HEK293T (cell line): ENCODE measurements around the gene CHRNB4.
A peak's percentile ranks its signal among the peaks of the same experiment; 100 is the strongest.
"Not testable (repeated sequence)": the region's sequence is repeated elsewhere in the genome, so short reads cannot be mapped to it uniquely, and the experiment has no call there.

Experiments
- CTCF ChIA-PET: fragments of 350-600 bp; formaldehyde crosslinking; extraction: SDS; loops from one replicate; lab custom pipeline; 2021; ENCODE audit warnings: antibody characterized with exemption, inconsistent platforms; lab: Yijun Ruan, JAX
- POLR2A ChIA-PET: fragments of 350-600 bp; formaldehyde crosslinking; extraction: SDS; loops from one replicate; lab custom pipeline; 2020; ENCODE audit warnings: antibody characterized with exemption, inconsistent platforms; lab: Yijun Ruan, JAX
- DNase-seq: peaks from one replicate; pipeline ENCODE4 v3.0.0; 2012; ENCODE audit warnings: mixed read lengths; ENCODE audit errors: extremely low spot score
- ARNT ChIP-seq: fragments of 450-650 bp; IDR thresholded peaks from 2 replicates; pipeline ENCODE4 v1.6.1; 2017; ENCODE audit warnings: mild to moderate bottlenecking
- BHLHE40 ChIP-seq: fragments of 450-650 bp; IDR thresholded peaks from 2 replicates; pipeline ENCODE4 v1.6.1; 2016; ENCODE audit warnings: mild to moderate bottlenecking, moderate library complexity, borderline replicate concordance
- CTBP1 ChIP-seq: fragments of 450-650 bp; IDR thresholded peaks from 2 replicates; pipeline ENCODE4 v1.6.1; 2016; ENCODE audit warnings: borderline replicate concordance
- ELF4 ChIP-seq: fragments of 450-650 bp; IDR thresholded peaks from 2 replicates; pipeline ENCODE4 v1.6.1; 2017; ENCODE audit warnings: antibody characterized with exemption
- FOXA1 ChIP-seq: fragments of 450-650 bp; IDR thresholded peaks from 2 replicates; pipeline ENCODE4 v1.6.1; 2016; ENCODE audit warnings: mild to moderate bottlenecking
- FOXK2 ChIP-seq: fragments of 450-650 bp; IDR thresholded peaks from 2 replicates; pipeline ENCODE4 v1.6.1; 2016; ENCODE audit warnings: mild to moderate bottlenecking
- FOXM1 ChIP-seq: fragments of 450-650 bp; IDR thresholded peaks from 2 replicates; pipeline ENCODE4 v1.6.1; 2017; ENCODE audit warnings: mild to moderate bottlenecking, borderline replicate concordance
- HDGF ChIP-seq: fragments of 450-650 bp; IDR thresholded peaks from 2 replicates; pipeline ENCODE4 v1.6.1; 2017; ENCODE audit warnings: antibody characterized with exemption, borderline replicate concordance
- L3MBTL2 ChIP-seq: fragments of 450-650 bp; conservative IDR thresholded peaks from 2 replicates; pipeline ENCODE4 v1.6.1; 2016; ENCODE audit warnings: mild to moderate bottlenecking
- LEF1 ChIP-seq: fragments of 450-650 bp; IDR thresholded peaks from 2 replicates; pipeline ENCODE4 v1.6.1; 2017; ENCODE audit warnings: mild to moderate bottlenecking, borderline replicate concordance
- NFRKB ChIP-seq: fragments of 450-650 bp; IDR thresholded peaks from 2 replicates; pipeline ENCODE4 v1.6.1; 2016; ENCODE audit warnings: mild to moderate bottlenecking, moderate library complexity
- PKNOX1 ChIP-seq: fragments of 450-650 bp; IDR thresholded peaks from 2 replicates; pipeline ENCODE4 v1.6.1; 2016
- SP1 ChIP-seq: fragments of 450-650 bp; IDR thresholded peaks from 2 replicates; pipeline ENCODE4 v1.6.1; 2017
- SUZ12 ChIP-seq: fragments of 450-650 bp; IDR thresholded peaks from 2 replicates; pipeline ENCODE4 v1.6.1; 2016; ENCODE audit warnings: mild to moderate bottlenecking
- TARDBP ChIP-seq: fragments of 450-650 bp; IDR thresholded peaks from 2 replicates; pipeline ENCODE4 v1.6.1; 2016
- ZNF384 ChIP-seq: fragments of 450-650 bp; IDR thresholded peaks from 2 replicates; pipeline ENCODE4 v1.6.1; 2016

CHRNB4 gene

GRCh38 chr15:78641102-78641748, at the start of gene CHRNB4:
Gene CHRNB4, minus strand, starts transcription at chr15:78641210. Its CDS starts 77 bp downstream, at chr15:78641133.
- ChIA-PET CTCF (interaction anchor here (1.3 kb wide), 1 partner anchor 114 kb away, joined by 3 read pairs; no protein-coding TSS in a partner anchor), POLR2A (no interaction called here)

GRCh38 chr15:78689626-78690025, 48.6 kb upstream of the CHRNB4 start:
- no peak for DNase-seq
- CTCF ChIA-PET: interaction anchor here (0.6 to 2.5 kb wide), 2 partner anchors 43 to 51 kb away, joined by 5 to 14 read pairs; no protein-coding TSS in a partner anchor
- POLR2A ChIA-PET: no interaction called here
- TF ChIP-seq BHLHE40: no peak
- no peak for TF ChIP-seq L3MBTL2
- TF ChIP-seq SUZ12: no peak
- TF ChIP-seq FOXM1: no peak
- TF ChIP-seq CTBP1: no peak
- TF ChIP-seq HDGF: no peak
- TF ChIP-seq SP1: no peak
- TF ChIP-seq TARDBP: no peak

More at GRCh38 chr15:78641102-78641748, at the start of gene CHRNB4:
- TF ChIP-seq L3MBTL2 (peak; percentile 75), SUZ12 (no peak), NFRKB (no peak), ARNT (no peak)
- peak; percentile 49 for DNase-seq

- ChIA-PET POLR2A (interaction anchor here (1.2 kb wide), 1 partner anchor 303 kb away, joined by 3 read pairs; no protein-coding TSS in a partner anchor), CTCF (no interaction called here)
- TF ChIP-seq ARNT (no peak), FOXK2 (no peak), BHLHE40 (no peak), NFRKB (no peak), L3MBTL2 (no peak), CTBP1 (no peak), SP1 (no peak), ELF4 (no peak), PKNOX1 (no peak), FOXM1 (no peak), HDGF (no peak), LEF1 (no peak), TARDBP (no peak), SUZ12 (no peak), FOXA1 (no peak), ZNF384 (no peak)
- DNase-seq: no peak
These were observed 44.9 kb upstream of the CHRNB4 start for GRCh38 chr15:78685925-78686324.

- POLR2A ChIA-PET: interaction anchor here (1.2 kb wide), 1 partner anchor 302 kb away, joined by 3 read pairs; no protein-coding TSS in a partner anchor
- no peak for DNase-seq
- no peak for TF ChIP-seq ELF4
- no peak for TF ChIP-seq FOXK2
- TF ChIP-seq TARDBP: no peak
- TF ChIP-seq LEF1: no peak
- no peak for TF ChIP-seq BHLHE40
- TF ChIP-seq ARNT: no peak
- TF ChIP-seq SUZ12: no peak
- no peak for TF ChIP-seq HDGF
- no peak for TF ChIP-seq L3MBTL2
- no peak for TF ChIP-seq CTBP1
- TF ChIP-seq PKNOX1: no peak
- no peak for TF ChIP-seq FOXA1
- TF ChIP-seq SP1: no peak
- CTCF ChIA-PET: interaction anchor here (1.5 kb wide), 1 partner anchor 10 kb away, joined by 3 read pairs; no protein-coding TSS in a partner anchor
These were observed 44.3 kb upstream of the CHRNB4 start for GRCh38 chr15:78685159-78685921.

- ChIA-PET POLR2A (interaction anchor here (1.2 kb wide), 1 partner anchor 302 kb away, joined by 3 read pairs; no protein-coding TSS in a partner anchor), CTCF (interaction anchor here (1.5 kb wide), 1 partner anchor 10 kb away, joined by 3 read pairs; no protein-coding TSS in a partner anchor)
- DNase-seq: no peak
- no peak for TF ChIP-seq SP1
- no peak for TF ChIP-seq FOXM1
- no peak for TF ChIP-seq L3MBTL2
- no peak for TF ChIP-seq SUZ12
- no peak for TF ChIP-seq LEF1
- no peak for TF ChIP-seq ELF4
- TF ChIP-seq TARDBP: no peak
- no peak for TF ChIP-seq FOXK2
These were observed 43.6 kb upstream of the CHRNB4 start for GRCh38 chr15:78684657-78685056.

- POLR2A ChIA-PET, DNase-seq: not testable (repeated sequence)
- CTCF ChIA-PET: interaction anchor here (0.7 kb wide), 1 partner anchor 296 kb away, joined by 8 read pairs; no protein-coding TSS in a partner anchor
These were observed 42.6 kb upstream of the CHRNB4 start for GRCh38 chr15:78683599-78683998.
